Measurements from ENCODE around the gene SLC15A1. TPM values are rescaled to one million over a fixed set of nuclear protein-coding genes. Genes with fewer than 3 reads are reported as not detected.

SLC15A1 gene
- total RNA-seq, 2 donors from 2014 or later: 0.34 to 1.3 TPM

DNA sequence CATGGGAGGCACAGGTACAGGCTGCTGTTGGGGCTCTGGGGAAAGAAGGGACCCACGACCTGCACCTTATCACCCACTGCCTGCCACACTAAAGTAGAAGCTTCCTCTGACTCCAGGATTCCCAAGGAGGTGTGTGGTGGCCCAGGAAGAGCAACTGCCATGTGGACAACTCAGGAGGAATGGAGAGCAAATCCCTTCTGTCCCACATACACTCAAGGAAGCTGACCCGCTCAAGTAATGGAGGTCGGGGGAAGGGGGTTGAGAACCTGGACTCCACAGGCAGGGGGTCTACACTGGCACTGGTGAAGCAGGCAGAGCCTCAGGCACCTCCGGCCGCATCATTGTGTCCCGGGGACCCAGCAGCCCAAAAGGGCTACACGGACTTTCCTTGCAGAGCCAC, 29.4 kb upstream of the SLC15A1 start:
- DNase-seq (ENCODE audit: low spot score): no peak
- WGBS: 86% methylated on average over 7 of the region's 7 CpGs
- intact Hi-C loops (cut with DNase I): no loop called here

DNA sequence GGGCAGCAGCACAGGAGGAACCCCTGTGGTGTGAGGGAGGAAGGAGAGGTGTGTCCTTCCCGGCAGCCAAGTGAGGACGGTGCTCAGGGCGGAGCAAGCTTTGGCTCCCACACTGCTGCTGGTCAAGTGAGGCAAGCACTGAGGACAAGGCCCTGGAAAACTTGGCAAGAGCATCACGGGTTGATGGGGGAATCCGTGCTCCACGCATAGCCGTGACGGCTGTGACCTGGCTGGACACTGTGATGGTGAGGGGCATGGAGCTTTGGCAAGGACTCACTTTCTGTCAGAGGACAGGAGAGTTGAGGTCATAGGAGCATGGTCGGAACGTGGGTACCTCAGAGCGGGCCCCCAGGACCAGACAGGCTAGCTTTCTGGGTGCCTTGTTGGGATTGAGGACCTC, 29.0 kb upstream of the SLC15A1 start:
- DNase-seq (ENCODE audit: low spot score): no peak
- Histone ChIP-seq H3K4me1 (replicated peaks) (no peaks in the 10 kb centered on the region), H3K27ac (no peak overlapping the region), H3K4me3 (no peak overlapping the region), H3K36me3 (no peaks in the 10 kb centered on the region), H3K9me3 (no peaks in the 10 kb centered on the region), H3K27me3 (replicated peaks; ENCODE audit: insufficient read depth) (no peaks in the 10 kb centered on the region)
- intact Hi-C loops (cut with DNase I): no loop called here
- 92% methylated on average over 11 of the region's 11 CpGs for WGBS
- TF ChIP-seq POLR2AphosphoS5 (IDR thresholded peaks at IDR 0.05) (no peak), POLR2A (IDR thresholded peaks at IDR 0.05) (no peak)
- TF ChIP-seq, protein P1, sequence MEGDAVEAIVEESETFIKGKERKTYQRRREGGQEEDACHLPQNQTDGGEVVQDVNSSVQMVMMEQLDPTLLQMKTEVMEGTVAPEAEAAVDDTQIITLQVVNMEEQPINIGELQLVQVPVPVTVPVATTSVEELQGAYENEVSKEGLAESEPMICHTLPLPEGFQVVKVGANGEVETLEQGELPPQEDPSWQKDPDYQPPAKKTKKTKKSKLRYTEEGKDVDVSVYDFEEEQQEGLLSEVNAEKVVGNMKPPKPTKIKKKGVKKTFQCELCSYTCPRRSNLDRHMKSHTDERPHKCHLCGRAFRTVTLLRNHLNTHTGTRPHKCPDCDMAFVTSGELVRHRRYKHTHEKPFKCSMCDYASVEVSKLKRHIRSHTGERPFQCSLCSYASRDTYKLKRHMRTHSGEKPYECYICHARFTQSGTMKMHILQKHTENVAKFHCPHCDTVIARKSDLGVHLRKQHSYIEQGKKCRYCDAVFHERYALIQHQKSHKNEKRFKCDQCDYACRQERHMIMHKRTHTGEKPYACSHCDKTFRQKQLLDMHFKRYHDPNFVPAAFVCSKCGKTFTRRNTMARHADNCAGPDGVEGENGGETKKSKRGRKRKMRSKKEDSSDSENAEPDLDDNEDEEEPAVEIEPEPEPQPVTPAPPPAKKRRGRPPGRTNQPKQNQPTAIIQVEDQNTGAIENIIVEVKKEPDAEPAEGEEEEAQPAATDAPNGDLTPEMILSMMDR (IDR thresholded peaks at IDR 0.05): no peak

More for the DNA sequence above, 29.4 kb upstream of the SLC15A1 start:
- Histone ChIP-seq H3K27me3 (replicated peaks; ENCODE audit: insufficient read depth) (no peaks in the 10 kb centered on the region), H3K4me1 (replicated peaks) (no peaks in the 10 kb centered on the region), H3K27ac (no peak overlapping the region), H3K9me3 (no peaks in the 10 kb centered on the region), H3K4me3 (no peak overlapping the region), H3K36me3 (no peaks in the 10 kb centered on the region)
- TF ChIP-seq POLR2AphosphoS5 (IDR thresholded peaks at IDR 0.05): no peak
- no peak for TF ChIP-seq POLR2A (IDR thresholded peaks at IDR 0.05)
- TF ChIP-seq, protein P1 (IDR thresholded peaks at IDR 0.05): no peak

DNA sequence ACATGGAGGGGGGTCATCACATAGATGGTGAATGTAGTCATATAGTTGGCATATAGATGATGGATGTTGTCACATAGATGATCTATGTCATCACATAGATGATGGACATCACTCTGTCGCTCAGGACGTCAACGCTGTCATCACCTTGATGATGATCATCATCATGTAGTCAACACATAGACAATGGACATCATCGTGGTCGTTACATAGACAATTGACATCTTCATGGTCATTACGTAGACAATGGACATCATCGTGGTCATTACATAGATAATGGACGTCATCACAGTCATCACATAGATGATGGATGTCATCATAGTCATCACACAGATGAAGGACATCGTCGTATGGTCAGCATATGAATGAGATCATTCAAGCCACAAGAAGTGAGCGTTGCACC, 28.6 kb upstream of the SLC15A1 start:
- TF ChIP-seq POLR2AphosphoS5 (IDR thresholded peaks at IDR 0.05) (no peak), POLR2A (IDR thresholded peaks at IDR 0.05) (no peak)
- TF ChIP-seq, protein P1 (IDR thresholded peaks at IDR 0.05): no peak
- Histone ChIP-seq H3K27ac (no peak overlapping the region), H3K9me3 (no peaks in the 10 kb centered on the region), H3K4me3 (no peak overlapping the region), H3K27me3 (replicated peaks; ENCODE audit: insufficient read depth) (no peaks in the 10 kb centered on the region), H3K36me3 (no peaks in the 10 kb centered on the region), H3K4me1 (replicated peaks) (no peaks in the 10 kb centered on the region)
- intact Hi-C loops (cut with DNase I): no loop called here
- DNase-seq (ENCODE audit: low spot score): no peak
- 97% methylated on average over 11 of the region's 11 CpGs for WGBS

DNA sequence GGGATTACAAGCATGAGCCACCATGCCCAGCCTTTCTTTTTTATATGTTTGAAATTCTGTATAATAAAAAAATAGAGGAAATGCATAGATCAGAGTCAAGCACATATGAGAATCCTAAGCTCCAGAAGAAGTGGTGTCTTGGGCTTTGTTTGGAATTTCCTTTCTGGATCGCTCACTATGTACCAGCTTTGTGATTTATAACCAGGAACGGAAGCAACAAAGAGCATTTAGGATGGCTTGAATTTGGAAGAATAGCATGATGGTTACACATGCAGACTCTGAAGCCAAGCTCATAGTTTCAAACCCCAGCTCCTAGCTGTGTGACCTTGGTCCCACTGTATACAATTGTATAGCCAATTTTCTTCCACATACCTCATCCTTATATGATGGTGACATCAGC, 28.0 kb upstream of the SLC15A1 start:
- intact Hi-C loops (cut with DNase I): no loop called here

DNA sequence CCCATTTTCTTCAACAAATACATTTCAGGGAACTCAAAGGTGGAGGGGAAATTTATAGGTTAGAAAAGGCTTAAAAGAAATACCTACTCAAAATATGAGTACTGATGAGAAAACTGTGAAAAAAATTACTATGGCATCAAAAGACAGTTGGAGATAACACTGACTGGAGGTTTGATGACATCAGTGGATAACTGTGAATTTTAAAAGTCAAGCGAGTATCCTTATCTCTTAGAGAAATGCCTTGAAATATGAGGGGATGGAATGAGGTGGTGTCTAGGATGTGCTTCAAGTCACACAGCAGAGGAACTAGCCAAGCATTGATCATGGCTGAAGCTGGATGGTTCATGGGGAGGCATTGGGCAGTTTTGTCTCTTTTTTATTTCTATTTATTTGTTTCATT, 27.2 kb upstream of the SLC15A1 start:
- H3K4me3 ChIP-seq: no peak overlapping the region
- H3K27ac ChIP-seq: no peak overlapping the region
- TF ChIP-seq, protein P1 (IDR thresholded peaks at IDR 0.05): no peak
- TF ChIP-seq POLR2A (IDR thresholded peaks at IDR 0.05): no peak
- no peak for TF ChIP-seq POLR2AphosphoS5 (IDR thresholded peaks at IDR 0.05)
- DNase-seq (ENCODE audit: low spot score): no peak
- no peaks in the 10 kb centered on the region for H3K36me3 ChIP-seq
- H3K9me3 ChIP-seq: no peaks in the 10 kb centered on the region
- intact Hi-C loops (cut with DNase I): no loop called here
- no peaks in the 10 kb centered on the region for H3K27me3 ChIP-seq (replicated peaks; ENCODE audit: insufficient read depth)
- 68% methylated on average over 1 of the region's 1 CpG for WGBS
- no peaks in the 10 kb centered on the region for H3K4me1 ChIP-seq (replicated peaks)

More for the DNA sequence above, 28.0 kb upstream of the SLC15A1 start:
- no peak for TF ChIP-seq POLR2AphosphoS5 (IDR thresholded peaks at IDR 0.05)
- no peak for TF ChIP-seq POLR2A (IDR thresholded peaks at IDR 0.05)
- TF ChIP-seq, protein P1 (IDR thresholded peaks at IDR 0.05): no peak
- no peaks in the 10 kb centered on the region for H3K36me3 ChIP-seq
- no peaks in the 10 kb centered on the region for H3K27me3 ChIP-seq (replicated peaks; ENCODE audit: insufficient read depth)
- DNase-seq (ENCODE audit: low spot score): no peak
- H3K9me3 ChIP-seq: no peaks in the 10 kb centered on the region
- WGBS: 54% methylated on average over 2 of the region's 2 CpGs
- no peak overlapping the region for H3K27ac ChIP-seq
- no peak overlapping the region for H3K4me3 ChIP-seq
- H3K4me1 ChIP-seq (replicated peaks): no peaks in the 10 kb centered on the region
